Muscle layer of duodenum (tissue), 2 donors: ENCODE results near the gene AP1S1.
"Not testable (repeated sequence)": the region's sequence is repeated elsewhere in the genome, so short reads cannot be mapped to it uniquely, and the experiment has no call there.

Experiments used
- H3K27ac ChIP-seq: one replicate; pipeline ENCODE4 v1.7.0; 2013; ENCODE audit warnings: mild to moderate bottlenecking, low read length
- H3K27me3 ChIP-seq: one replicate; pipeline ENCODE4 v1.7.0; 2013; ENCODE audit warnings: low read depth, mild to moderate bottlenecking, control low read depth, low read length
- H3K36me3 ChIP-seq, 2 donors: one replicate each; pipeline ENCODE4 v1.7.0; 2013; ENCODE audit warnings: low read length in 2 of 2, control low read depth in 1 of 2, mild to moderate bottlenecking in 1 of 2; ENCODE audit not compliant: insufficient read depth in 2 of 2, control insufficient read depth in 1 of 2
- H3K4me1 ChIP-seq, 2 donors: one replicate each; pipeline ENCODE4 v1.7.0; 2013; ENCODE audit warnings: low read length in 2 of 2, mild to moderate bottlenecking in 2 of 2, control low read depth in 1 of 2, moderate library complexity in 1 of 2; ENCODE audit not compliant: insufficient read depth in 2 of 2, control insufficient read depth in 1 of 2
- H3K4me3 ChIP-seq, 2 donors: one replicate each; pipeline ENCODE4 v1.7.0; 2013; ENCODE audit warnings: low read length in 2 of 2, low read depth in 1 of 2, mild to moderate bottlenecking in 1 of 2
- H3K9me3 ChIP-seq, 2 donors: one replicate each; pipeline ENCODE4 v1.7.0; 2013; ENCODE audit warnings: low read length in 2 of 2, control low read depth in 1 of 2, mild to moderate bottlenecking in 1 of 2; ENCODE audit not compliant: control insufficient read depth in 1 of 2
- donor health status: healthy.

Gene AP1S1

GRCh38 chr7:101125989-101126650, 28.2 kb upstream of the AP1S1 start:
- Histone ChIP-seq H3K9me3 (no peaks in the 10 kb centered on the region), H3K27ac (peak overlapping the region; percentile 65), H3K4me1 (peaks cover 3 to 32% of the 10 kb centered on the region in 2 donors), H3K36me3 (no peaks in the 10 kb centered on the region), H3K4me3 (peak overlapping the region; percentile 40 to 60), H3K27me3 (no peaks in the 10 kb centered on the region)

- Histone ChIP-seq H3K9me3 (no peaks in the 10 kb centered on the region), H3K4me3 (peak within 1 kb of the TSS; percentile 40 to 60), H3K36me3 (no peaks in the 10 kb centered on the region), H3K27ac (peak within 1 kb of the TSS; percentile 65), H3K27me3 (no peaks in the 10 kb centered on the region), H3K4me1 (peaks cover 3 to 32% of the 10 kb centered on the region in 2 donors)
These were observed 27.4 kb upstream of the AP1S1 start, which contains the start of gene SERPINE1 for GRCh38 chr7:101126651-101127459. TSS of gene SERPINE1 (plus strand) at chr7:101127104. CDS start at chr7:101128394, 1,290 bp downstream.

- Histone ChIP-seq H3K27me3 (no peaks in the 10 kb centered on the region), H3K4me1 (peaks cover 3 to 31% of the 10 kb centered on the region in 2 donors), H3K27ac (no peak overlapping the region), H3K4me3 (peak overlapping the region; percentile 40 to 60), H3K36me3 (no peaks in the 10 kb centered on the region), H3K9me3 (no peaks in the 10 kb centered on the region)
These were observed 26.7 kb upstream of the AP1S1 start for GRCh38 chr7:101127460-101128039.

GRCh38 chr7:101128040-101128834, 26.0 kb upstream of the AP1S1 start:
- Histone ChIP-seq H3K27ac (no peak overlapping the region), H3K27me3 (no peaks in the 10 kb centered on the region), H3K36me3 (no peaks in the 10 kb centered on the region), H3K9me3 (no peaks in the 10 kb centered on the region), H3K4me1 (peaks cover 3 to 24% of the 10 kb centered on the region in 2 donors), H3K4me3 (peak overlapping the region in 1 of 2 donors; percentile 26)

- no peak overlapping the region for H3K27ac ChIP-seq
- H3K9me3 ChIP-seq = no peaks in the 10 kb centered on the region
- H3K36me3 ChIP-seq = peaks cover 0 to 3% of the 10 kb centered on the region in 2 donors
- no peak overlapping the region for H3K4me3 ChIP-seq
- peaks cover 3 to 21% of the 10 kb centered on the region in 2 donors for H3K4me1 ChIP-seq
- H3K27me3 ChIP-seq = no peaks in the 10 kb centered on the region
These were observed 24.6 kb upstream of the AP1S1 start for GRCh38 chr7:101129603-101130117.

- not testable (repeated sequence) for H3K9me3 ChIP-seq, H3K4me1 ChIP-seq, H3K27ac ChIP-seq, H3K36me3 ChIP-seq, H3K4me3 ChIP-seq, H3K27me3 ChIP-seq
These were observed 21.4 kb upstream of the AP1S1 start for GRCh38 chr7:101132626-101133600.

- no peak overlapping the region for H3K27ac ChIP-seq
- no peaks in the 10 kb centered on the region for H3K9me3 ChIP-seq
- H3K4me1 ChIP-seq = peaks cover 0 to 11% of the 10 kb centered on the region in 2 donors
- H3K27me3 ChIP-seq = no peaks in the 10 kb centered on the region
- no peak overlapping the region for H3K4me3 ChIP-seq
- H3K36me3 ChIP-seq = peaks cover 3 to 6% of the 10 kb centered on the region in 2 donors
These were observed 20.5 kb upstream of the AP1S1 start for GRCh38 chr7:101133621-101134398.

GRCh38 chr7:101134399-101134980, 19.8 kb upstream of the AP1S1 start:
- Histone ChIP-seq H3K36me3 (peaks cover 3 to 6% of the 10 kb centered on the region in 2 donors), H3K4me1 (peaks cover 0 to 11% of the 10 kb centered on the region in 2 donors), H3K27me3 (no peaks in the 10 kb centered on the region), H3K9me3 (no peaks in the 10 kb centered on the region), H3K4me3 (no peak overlapping the region), H3K27ac (no peak overlapping the region)

GRCh38 chr7:101137651-101138212, 16.5 kb upstream of the AP1S1 start:
- H3K27ac ChIP-seq = peak overlapping the region; percentile 74
- H3K27me3 ChIP-seq = no peaks in the 10 kb centered on the region
- H3K4me3 ChIP-seq = no peak overlapping the region
- peaks cover 0 to 11% of the 10 kb centered on the region in 2 donors for H3K4me1 ChIP-seq
- no peaks in the 10 kb centered on the region for H3K9me3 ChIP-seq
- H3K36me3 ChIP-seq = peaks cover 3 to 6% of the 10 kb centered on the region in 2 donors
